ENCODE measurements around the gene LPIN3. TPM values are rescaled to one million over a fixed set of nuclear protein-coding genes. Genes with fewer than 3 reads are reported as not detected.

The LPIN3 gene
- polyA plus RNA-seq, 1 of the 3 experiments (the other 2 are of a cell fraction), result 0.21 TPM

- Histone ChIP-seq H3K79me2 (ENCODE audit: insufficient read depth) (no peaks in the 10 kb centered on the region), H3K27me3 (ENCODE audit: insufficient read depth) (peaks cover 34% of the 10 kb centered on the region), H3K9me2 (no peaks in the 10 kb centered on the region), H4K20me1 (ENCODE audit: insufficient read depth) (no peaks in the 10 kb centered on the region), H3K36me3 (replicated peaks in 1 of 2; ENCODE audit: control insufficient read depth in 1 of 2, insufficient read depth in 2 of 2, low read length in 1 of 2) (no peaks in the 10 kb centered on the region), H3F3A (replicated peaks; ENCODE audit: insufficient read depth) (no peaks in the 10 kb centered on the region), H3K4me2 (no peak overlapping the region), H3K4me3 (ENCODE audit: low read depth in 2 of 2, low read length in 1 of 2) (no peak overlapping the region), H3K4me1 (ENCODE audit: control insufficient read depth in 1 of 2, insufficient read depth in 2 of 2, low read depth in 1 of 2, low read length in 1 of 2) (peaks cover 0 to 19% of the 10 kb centered on the region in 2 experiments; a peak in 1 of 4 replicates), H2AFZ (ENCODE audit: low read depth) (no peak overlapping the region), H3K9ac (no peak overlapping the region), H3K9me3 (no peaks in the 10 kb centered on the region), H3K27ac (ENCODE audit: low read depth in 2 of 2, low read length in 1 of 2) (no peak overlapping the region)
- 40% methylated on average over 4 of the region's 4 CpGs for whole genome bisulfite sequencing (ENCODE audit: low lambda C conversion rate)
- TF ChIP-seq YY1 (IDR thresholded peaks at IDR 0.05; ENCODE audit: low read depth), result no peak
- no peak for TF ChIP-seq FOXJ3 (CRISPR knock-in tag; IDR thresholded peaks at IDR 0.05)
- no peak for TF ChIP-seq POLR2AphosphoS5 (IDR thresholded peaks at IDR 0.05; ENCODE audit: low read depth, low read length)
- no peak for TF ChIP-seq GATA2 (CRISPR knock-in tag; IDR thresholded peaks at IDR 0.05)
- TF ChIP-seq EZH2phosphoT487 (IDR thresholded peaks at IDR 0.05; ENCODE audit: borderline replicate concordance, low read depth), result no peak
- no peak for TF ChIP-seq EP300 (IDR thresholded peaks at IDR 0.05; ENCODE audit: borderline replicate concordance in 1 of 2, low read depth in 1 of 2, low read length in 1 of 2)
- no peak for TF ChIP-seq TEAD4 (IDR thresholded peaks at IDR 0.05; ENCODE audit: borderline replicate concordance, insufficient read depth)
- no peak for TF ChIP-seq IRF3 (IDR thresholded peaks at IDR 0.05; ENCODE audit: low read depth, low read length)
- TF ChIP-seq, protein P1, sequence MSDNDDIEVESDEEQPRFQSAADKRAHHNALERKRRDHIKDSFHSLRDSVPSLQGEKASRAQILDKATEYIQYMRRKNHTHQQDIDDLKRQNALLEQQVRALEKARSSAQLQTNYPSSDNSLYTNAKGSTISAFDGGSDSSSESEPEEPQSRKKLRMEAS (IDR thresholded peaks at IDR 0.05; ENCODE audit: low read depth), result no peak
- no peak for TF ChIP-seq MXI1 (IDR thresholded peaks at IDR 0.05; ENCODE audit: low read depth, low read length)
- TF ChIP-seq RXRA (IDR thresholded peaks at IDR 0.05; ENCODE audit: borderline replicate concordance, low read depth), result no peak
- TF ChIP-seq FOXM1 (IDR thresholded peaks at IDR 0.05; ENCODE audit: low read depth), result no peak
- TF ChIP-seq PBX3 (IDR thresholded peaks at IDR 0.05), result no peak
- no peak for TF ChIP-seq RFX5 (IDR thresholded peaks at IDR 0.05; ENCODE audit: low read length)
- TF ChIP-seq TCF12 (IDR thresholded peaks at IDR 0.05), result no peak
- TF ChIP-seq SIN3A (IDR thresholded peaks at IDR 0.05; ENCODE audit: borderline replicate concordance, low read depth, low read length), result no peak
- no peak for TF ChIP-seq USF1 (IDR thresholded peaks at IDR 0.05; ENCODE audit: borderline replicate concordance, low read depth)
- no peak for DNase-seq
- CTCF ChIA-PET, result interaction anchor here (1.3 to 1.9 kb wide), 3 partner anchors 32 to 198 kb away, joined by 4 read pairs; no protein-coding TSS in a partner anchor
- POLR2A ChIA-PET, result no interaction called here
Measured at GRCh38 chr20:41371371-41371770, 30.8 kb downstream of the LPIN3 start.
